ENCODE results near the gene PSMA2. TPM values are rescaled to one million over a fixed set of nuclear protein-coding genes. Genes with fewer than 3 reads are reported as not detected.

Gene PSMA2
- total and polyA plus RNA-seq, 4 experiments from 2014 or later: 35.6 to 353 (median 144) TPM

GRCh38 chr7:42883950-42884349, 48.0 kb downstream of the PSMA2 start:
- Histone ChIP-seq H3K4me1 (ENCODE audit: insufficient read depth, low read length) (peaks cover 17% of the 10 kb centered on the region), H3K27me3 (ENCODE audit: insufficient read depth, low read length) (peaks cover 1% of the 10 kb centered on the region), H3K4me3 (ENCODE audit: low read length in 2 of 2) (no peak overlapping the region), H3K9me3 (ENCODE audit: control insufficient read depth in 1 of 2, low read length in 2 of 2) (no peaks in the 10 kb centered on the region), H3K36me3 (ENCODE audit: insufficient read depth, low read length) (no peaks in the 10 kb centered on the region), H3K27ac (ENCODE audit: low read depth, low read length) (no peak overlapping the region)
- ChIA-PET CTCF (ENCODE audit: partially characterized antibody) (no interaction called here), POLR2A (ENCODE audit: partially characterized antibody) (no interaction called here)
- no peak for DNase-seq
- Mint-ChIP-seq H3K9me3 (peaks cover 0 to 2% (median 0%) of the 10 kb centered on the region in 8 donors), H3K36me3 (no peaks in the 10 kb centered on the region), H3K27ac (no peak overlapping the region), H3K4me1 (peaks cover 9 to 20% (median 15%) of the 10 kb centered on the region in 4 donors), H3K27me3 (peaks cover 0 to 3% of the 10 kb centered on the region in 2 donors), H3K4me3 (no peak overlapping the region)
- intact Hi-C loops (cut with micrococcal nuclease): no loop called here

GRCh38 chr7:42880392-42880791, 51.6 kb downstream of the PSMA2 start:
- Mint-ChIP-seq H3K36me3 (no peaks in the 10 kb centered on the region), H3K4me1 (no peaks in the 10 kb centered on the region), H3K9me3 (peaks cover 0 to 2% (median 0%) of the 10 kb centered on the region in 8 donors), H3K27ac (no peak overlapping the region), H3K4me3 (no peak overlapping the region), H3K27me3 (peaks cover 2 to 3% of the 10 kb centered on the region in 2 donors)
- Histone ChIP-seq H3K4me3 (ENCODE audit: low read length in 2 of 2) (no peak overlapping the region), H3K27me3 (ENCODE audit: insufficient read depth, low read length) (no peaks in the 10 kb centered on the region), H3K9me3 (ENCODE audit: control insufficient read depth in 1 of 2, low read length in 2 of 2) (no peaks in the 10 kb centered on the region), H3K36me3 (ENCODE audit: insufficient read depth, low read length) (no peaks in the 10 kb centered on the region), H3K27ac (ENCODE audit: low read depth, low read length) (no peak overlapping the region), H3K4me1 (ENCODE audit: insufficient read depth, low read length) (no peaks in the 10 kb centered on the region)
- intact Hi-C loops (cut with micrococcal nuclease): no loop called here
- POLR2A ChIA-PET (ENCODE audit: partially characterized antibody): no interaction called here
- CTCF ChIA-PET (ENCODE audit: partially characterized antibody): no interaction called here
- DNase-seq: no peak

- Histone ChIP-seq H3K4me3 (ENCODE audit: low read length in 2 of 2) (no peak overlapping the region), H3K27ac (ENCODE audit: low read depth, low read length) (no peak overlapping the region), H3K4me1 (ENCODE audit: insufficient read depth, low read length) (no peaks in the 10 kb centered on the region), H3K27me3 (ENCODE audit: insufficient read depth, low read length) (no peaks in the 10 kb centered on the region), H3K36me3 (ENCODE audit: insufficient read depth, low read length) (no peaks in the 10 kb centered on the region), H3K9me3 (ENCODE audit: control insufficient read depth in 1 of 2, low read length in 2 of 2) (no peaks in the 10 kb centered on the region)
- H3K27ac Mint-ChIP-seq: no peak overlapping the region
- POLR2A ChIA-PET (ENCODE audit: partially characterized antibody): interaction anchor here (0.6 kb wide), 1 partner anchor 12 kb away, joined by 3 read pairs; no protein-coding TSS in a partner anchor
- intact Hi-C loops (cut with micrococcal nuclease): no loop called here
- H3K9me3 Mint-ChIP-seq: peaks cover 0 to 2% (median 0%) of the 10 kb centered on the region in 8 donors
- no peak overlapping the region for H3K4me3 Mint-ChIP-seq
- H3K4me1 Mint-ChIP-seq: no peaks in the 10 kb centered on the region
- H3K27me3 Mint-ChIP-seq: peaks cover 3% of the 10 kb centered on the region in 2 donors
- DNase-seq: no peak
- H3K36me3 Mint-ChIP-seq: no peaks in the 10 kb centered on the region
- CTCF ChIA-PET (ENCODE audit: partially characterized antibody): interaction anchor here (0.6 kb wide), 1 partner anchor 9 kb away, joined by 3 read pairs; no protein-coding TSS in a partner anchor
Measured at GRCh38 chr7:42878303-42878702, 53.7 kb downstream of the PSMA2 start.

- H3K9me3 ChIP-seq (ENCODE audit: control insufficient read depth in 1 of 2, low read length in 2 of 2): no peaks in the 10 kb centered on the region
- Mint-ChIP-seq H3K4me1 (no peaks in the 10 kb centered on the region), H3K4me3 (no peak overlapping the region), H3K9me3 (peaks cover 0 to 2% (median 0%) of the 10 kb centered on the region in 8 donors), H3K27me3 (peaks cover 3% of the 10 kb centered on the region in 2 donors), H3K27ac (no peak overlapping the region), H3K36me3 (no peaks in the 10 kb centered on the region)
- DNase-seq: no peak
- intact Hi-C loops (cut with micrococcal nuclease): loop anchor here (2.0 kb wide), 1 partner anchor 937 kb away; no protein-coding TSS in a partner anchor
- no peaks in the 10 kb centered on the region for H3K36me3 ChIP-seq (ENCODE audit: insufficient read depth, low read length)
- no peaks in the 10 kb centered on the region for H3K27me3 ChIP-seq (ENCODE audit: insufficient read depth, low read length)
- CTCF ChIA-PET (ENCODE audit: partially characterized antibody): interaction anchor here (0.6 to 1.4 kb wide), 3 partner anchors 9 to 937 kb away, joined by 3 to 4 read pairs (median 3); no protein-coding TSS in a partner anchor
- no peak overlapping the region for H3K4me3 ChIP-seq (ENCODE audit: low read length in 2 of 2)
- no peaks in the 10 kb centered on the region for H3K4me1 ChIP-seq (ENCODE audit: insufficient read depth, low read length)
- H3K27ac ChIP-seq (ENCODE audit: low read depth, low read length): no peak overlapping the region
- POLR2A ChIA-PET (ENCODE audit: partially characterized antibody): no interaction called here
Measured at GRCh38 chr7:42877862-42878261, 54.1 kb downstream of the PSMA2 start.

GRCh38 chr7:42876182-42877068, 55.5 kb downstream of the PSMA2 start:
- intact Hi-C loops (cut with micrococcal nuclease): loop anchor here (2.0 kb wide), 1 partner anchor 936 kb away; no protein-coding TSS in a partner anchor
- Histone ChIP-seq H3K27me3 (ENCODE audit: insufficient read depth, low read length) (no peaks in the 10 kb centered on the region), H3K4me3 (ENCODE audit: low read length in 2 of 2) (no peak overlapping the region), H3K36me3 (ENCODE audit: insufficient read depth, low read length) (no peaks in the 10 kb centered on the region), H3K9me3 (ENCODE audit: control insufficient read depth in 1 of 2, low read length in 2 of 2) (no peaks in the 10 kb centered on the region), H3K27ac (ENCODE audit: low read depth, low read length) (no peak overlapping the region), H3K4me1 (ENCODE audit: insufficient read depth, low read length) (no peaks in the 10 kb centered on the region)
- CTCF ChIA-PET (ENCODE audit: partially characterized antibody): interaction anchor here (1.1 to 1.8 kb wide), 5 partner anchors 11 to 935 kb away, joined by 3 to 11 read pairs (median 3); partner anchors contain the start of gene STK17A
- peak; percentile 11 to 37 (median 24) for DNase-seq
- no peaks in the 10 kb centered on the region for H3K4me1 Mint-ChIP-seq
- H3K9me3 Mint-ChIP-seq: peaks cover 0 to 2% (median 0%) of the 10 kb centered on the region in 8 donors
- no peak overlapping the region for H3K27ac Mint-ChIP-seq
- POLR2A ChIA-PET (ENCODE audit: partially characterized antibody): no interaction called here
- H3K27me3 Mint-ChIP-seq: peaks cover 0 to 3% of the 10 kb centered on the region in 2 donors
- H3K36me3 Mint-ChIP-seq: no peaks in the 10 kb centered on the region
- no peak overlapping the region for H3K4me3 Mint-ChIP-seq

GRCh38 chr7:42869131-42870020, 62.6 kb downstream of the PSMA2 start:
- DNase-seq: no peak
- POLR2A ChIA-PET (ENCODE audit: partially characterized antibody): no interaction called here
- H3K4me3 Mint-ChIP-seq: no peak overlapping the region
- peaks cover 0 to 4% of the 10 kb centered on the region in 2 donors for H3K9me3 ChIP-seq (ENCODE audit: control insufficient read depth in 1 of 2, low read length in 2 of 2)
- peaks cover 2 to 3% of the 10 kb centered on the region in 2 donors for H3K27me3 Mint-ChIP-seq
- no peak overlapping the region for H3K27ac Mint-ChIP-seq
- H3K36me3 ChIP-seq (ENCODE audit: insufficient read depth, low read length): no peaks in the 10 kb centered on the region
- H3K27ac ChIP-seq (ENCODE audit: low read depth, low read length): no peak overlapping the region
- CTCF ChIA-PET (ENCODE audit: partially characterized antibody): no interaction called here
- H3K27me3 ChIP-seq (ENCODE audit: insufficient read depth, low read length): no peaks in the 10 kb centered on the region
- peaks cover 0 to 20% (median 8%) of the 10 kb centered on the region in 8 donors for H3K9me3 Mint-ChIP-seq
- intact Hi-C loops (cut with micrococcal nuclease): no loop called here
- no peaks in the 10 kb centered on the region for H3K36me3 Mint-ChIP-seq
- H3K4me1 ChIP-seq (ENCODE audit: insufficient read depth, low read length): no peaks in the 10 kb centered on the region
- H3K4me3 ChIP-seq (ENCODE audit: low read length in 2 of 2): no peak overlapping the region
- peaks cover 0 to 8% (median 2%) of the 10 kb centered on the region in 4 donors for H3K4me1 Mint-ChIP-seq

- POLR2A ChIA-PET (ENCODE audit: partially characterized antibody): no interaction called here
- Histone ChIP-seq H3K36me3 (ENCODE audit: insufficient read depth, low read length) (no peaks in the 10 kb centered on the region), H3K4me1 (ENCODE audit: insufficient read depth, low read length) (no peaks in the 10 kb centered on the region), H3K9me3 (ENCODE audit: control insufficient read depth in 1 of 2, low read length in 2 of 2) (peaks cover 0 to 4% of the 10 kb centered on the region in 2 donors), H3K4me3 (ENCODE audit: low read length in 2 of 2) (no peak overlapping the region), H3K27me3 (ENCODE audit: insufficient read depth, low read length) (no peaks in the 10 kb centered on the region), H3K27ac (ENCODE audit: low read depth, low read length) (no peak overlapping the region)
- H3K9me3 Mint-ChIP-seq: peaks cover 0 to 27% (median 16%) of the 10 kb centered on the region in 8 donors
- peaks cover 3 to 9% of the 10 kb centered on the region in 2 donors for H3K27me3 Mint-ChIP-seq
- H3K4me1 Mint-ChIP-seq: peaks cover 0 to 8% (median 2%) of the 10 kb centered on the region in 4 donors
- H3K27ac Mint-ChIP-seq: no peak overlapping the region
- H3K4me3 Mint-ChIP-seq: no peak overlapping the region
- no peak for DNase-seq
- peaks cover 0 to 3% of the 10 kb centered on the region in 2 donors for H3K36me3 Mint-ChIP-seq
- CTCF ChIA-PET (ENCODE audit: partially characterized antibody): no interaction called here
- intact Hi-C loops (cut with micrococcal nuclease): no loop called here
Measured at GRCh38 chr7:42868480-42868879, 63.5 kb downstream of the PSMA2 start.
